RWPE1 (cell line): ENCODE results near the gene SRP72.

Experiments
- CTCF ChIA-PET: fragments of 350-600 bp; sonication (Branson Sonifier 250); formaldehyde crosslinking; extraction: SDS; loops from one replicate; lab custom pipeline; 2021; lab: Yijun Ruan, JAX
- POLR2A ChIA-PET: fragments of 400-600 bp; formaldehyde crosslinking; extraction: SDS; loops from one replicate; lab custom pipeline; 2020; ENCODE audit warnings: antibody characterized with exemption; ENCODE audit not compliant: low non-redundant PET; lab: Yijun Ruan, JAX
- DNase-seq: peaks from one replicate; pipeline ENCODE4 v3.0.0; 2012; ENCODE audit warnings: low spot score
- H3K27ac ChIP-seq: fragments of 450-650 bp; 2 replicates; pipeline ENCODE4 v1.5.1; 2017
- CTCF ChIP-seq: fragments of 450-650 bp; conservative IDR thresholded peaks from 2 replicates; pipeline ENCODE4 v1.5.1; 2017; ENCODE audit warnings: low read depth, mild to moderate bottlenecking

SRP72 gene

GRCh38 chr4:56467284-56468096 is at the start of gene SRP72:
SRP72 (plus strand) TSS chr4:56467617; CDS start chr4:56467636, 19 bp downstream.
- peak; percentile 88 for DNase-seq
- CTCF ChIA-PET, result no interaction called here
- peak within 1 kb of the TSS; percentile 91 for H3K27ac ChIP-seq
- POLR2A ChIA-PET, result interaction anchor here (0.9 kb wide), 1 partner anchor 32 kb away, joined by 11 read pairs; the partner anchor contains the start of gene PPAT
- TF ChIP-seq CTCF, result no peak

- no peak overlapping the region for H3K27ac ChIP-seq
- CTCF ChIA-PET, result interaction anchor here (0.7 to 0.9 kb wide), 2 partner anchors 10 to 17 kb away, joined by 3 read pairs; no protein-coding TSS in a partner anchor
- TF ChIP-seq CTCF, result no peak
- no peak for DNase-seq
- POLR2A ChIA-PET, result no interaction called here
Observed at GRCh38 chr4:56424176-56424575, 43.2 kb upstream of the SRP72 start.

- H3K27ac ChIP-seq, result no peak overlapping the region
- TF ChIP-seq CTCF, result peak; percentile 62
- ChIA-PET POLR2A (no interaction called here), CTCF (interaction anchor here (0.6 to 0.8 kb wide), 4 partner anchors 10 to 380 kb away, joined by 3 read pairs; no protein-coding TSS in a partner anchor)
- DNase-seq, result peak; percentile 18
Observed at GRCh38 chr4:56424697-56425514, 42.5 kb upstream of the SRP72 start.

- CTCF ChIA-PET, result interaction anchor here (0.6 to 0.8 kb wide), 5 partner anchors 11 to 381 kb away, joined by 3 read pairs; no protein-coding TSS in a partner anchor
- TF ChIP-seq CTCF, result no peak
- no peak for DNase-seq
- POLR2A ChIA-PET, result no interaction called here
- H3K27ac ChIP-seq, result no peak overlapping the region
Observed at GRCh38 chr4:56425518-56425917, 41.9 kb upstream of the SRP72 start.

- no peak overlapping the region for H3K27ac ChIP-seq
- no peak for DNase-seq
- POLR2A ChIA-PET, result no interaction called here
- TF ChIP-seq CTCF, result no peak
- CTCF ChIA-PET, result interaction anchor here (0.6 kb wide), 1 partner anchor 787 kb away, joined by 3 read pairs; no protein-coding TSS in a partner anchor
Observed at GRCh38 chr4:56426273-56426672, 41.1 kb upstream of the SRP72 start.

- no peak for DNase-seq
- ChIA-PET POLR2A (no interaction called here), CTCF (no interaction called here)
- no peak for TF ChIP-seq CTCF
- H3K27ac ChIP-seq, result no peak overlapping the region
Observed at GRCh38 chr4:56427179-56427578, 40.2 kb upstream of the SRP72 start.
